Measurements from ENCODE around the gene RPL6.
"Not testable (repeated sequence)": the region's sequence is repeated elsewhere in the genome, so short reads cannot be mapped to it uniquely, and the experiment has no call there.

Gene RPL6

GRCh38 chr12:112409064-112409905 is at the start of gene RPL6:
Gene RPL6 (minus strand): TSS chr12:112409605. CDS start chr12:112408656, 949 bp downstream.
- DNase-seq: peak; percentile 80

GRCh38 chr12:112458751-112459150 is 49.3 kb upstream of the RPL6 start:
- DNase-seq: no peak

DNA sequence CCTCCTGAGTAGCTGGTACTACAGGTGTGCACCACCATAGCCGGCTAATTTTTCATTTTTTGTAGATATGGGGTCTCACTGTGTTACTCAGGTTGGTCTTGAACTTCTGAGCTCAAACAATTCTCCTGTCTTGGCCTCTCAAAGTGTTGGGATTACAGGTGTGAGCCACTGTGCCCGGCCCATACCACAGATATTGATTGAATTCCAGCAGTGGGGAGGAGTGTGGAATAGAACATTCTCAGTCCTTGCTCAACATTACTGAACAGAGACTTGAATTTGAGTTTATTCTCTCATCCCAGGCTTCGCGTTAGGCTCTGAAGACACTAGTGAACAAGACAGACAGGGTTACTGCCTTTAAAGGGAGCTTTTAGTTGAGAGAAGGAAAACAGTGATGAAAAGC is 48.9 kb upstream of the RPL6 start:
- DNase-seq: no peak

DNA sequence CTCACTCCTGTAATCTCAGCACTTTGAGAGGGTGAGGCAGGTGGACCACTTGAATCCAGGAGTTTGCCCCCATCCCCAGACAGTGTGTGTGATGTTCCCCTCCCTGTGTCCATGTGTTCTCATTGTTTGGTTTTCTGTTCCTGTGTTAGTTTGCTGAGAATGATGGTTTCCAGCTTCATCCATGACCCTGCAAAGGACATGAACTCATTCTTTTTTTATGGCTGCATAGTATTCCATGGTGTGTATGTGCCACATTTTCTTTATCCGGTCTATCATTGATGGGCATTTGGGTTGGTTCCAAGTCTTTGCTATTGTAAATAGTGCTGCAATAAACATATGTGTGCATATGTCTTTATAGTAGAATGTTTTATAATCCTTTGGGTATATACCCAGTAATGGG is 47.7 kb upstream of the RPL6 start:
- DNase-seq: not testable (repeated sequence)

DNA sequence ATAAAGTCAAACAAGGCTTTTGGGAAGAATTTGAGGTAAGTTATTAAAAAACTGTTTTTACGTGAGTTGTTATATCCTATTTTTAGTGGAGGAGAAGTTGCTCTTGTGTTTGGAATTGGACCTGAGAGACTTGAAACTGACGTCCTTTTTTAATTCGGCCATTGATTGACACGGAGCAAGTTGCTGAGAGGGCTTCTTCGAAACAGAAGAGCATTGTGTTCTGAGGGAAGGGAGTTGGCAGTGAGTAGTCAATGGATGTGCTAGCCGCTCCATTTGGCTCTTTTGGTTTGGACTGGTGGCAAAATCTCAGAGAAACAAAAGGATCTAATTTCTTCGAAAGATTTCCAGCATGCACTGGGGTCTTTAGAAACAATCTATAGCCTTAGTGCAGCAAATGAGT is 46.6 kb upstream of the RPL6 start:
- DNase-seq: no peak

DNA sequence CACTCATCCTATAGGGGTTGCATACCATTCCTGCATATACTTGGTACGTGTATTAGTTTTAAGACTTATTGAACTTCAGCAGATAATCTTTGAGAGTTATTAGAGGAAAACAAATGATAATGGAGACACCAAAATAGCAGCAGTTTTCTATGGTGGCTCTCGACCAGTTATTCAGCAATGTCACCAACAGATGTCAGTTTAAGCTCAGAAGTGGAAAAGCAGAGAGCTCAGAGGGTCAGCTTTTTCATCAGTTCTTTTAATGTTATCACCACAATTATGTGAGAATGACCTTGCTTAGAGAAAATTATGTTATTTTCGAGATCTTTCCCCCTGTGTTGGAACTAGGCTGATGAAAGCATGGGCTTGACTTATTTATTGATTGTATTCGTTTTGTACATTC is 41.3 kb upstream of the RPL6 start:
- no peak for DNase-seq

- not testable (repeated sequence) for DNase-seq
Observed at GRCh38 chr12:112448165-112448564, 38.8 kb upstream of the RPL6 start.

- DNase-seq: no peak
Observed at GRCh38 chr12:112447106-112447505, 37.7 kb upstream of the RPL6 start.

GRCh38 chr12:112446008-112446725 is 36.8 kb upstream of the RPL6 start:
- no peak for DNase-seq

- DNase-seq: no peak
Observed at GRCh38 chr12:112443916-112444315, 34.5 kb upstream of the RPL6 start.

DNA sequence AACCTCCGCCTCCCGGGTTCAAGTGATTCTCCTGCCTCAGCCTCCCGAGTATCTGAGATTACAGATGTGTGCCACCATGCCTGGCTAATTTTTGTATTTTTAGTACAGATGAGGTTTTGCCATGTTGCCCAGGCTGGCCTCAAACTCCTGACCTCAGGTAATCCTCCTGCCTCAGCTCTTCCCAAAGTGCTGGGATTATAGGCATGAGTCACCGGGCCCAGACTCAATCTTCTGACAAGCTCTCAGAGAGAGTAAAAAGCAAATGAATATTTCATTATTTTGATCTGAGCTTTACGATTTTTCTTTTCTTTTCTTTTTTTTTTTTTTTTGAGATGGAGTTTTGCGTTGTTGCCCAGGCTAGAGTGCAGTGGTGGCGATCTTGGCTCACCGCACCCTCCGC is 31.2 kb upstream of the RPL6 start:
- not testable (repeated sequence) for DNase-seq

DNA sequence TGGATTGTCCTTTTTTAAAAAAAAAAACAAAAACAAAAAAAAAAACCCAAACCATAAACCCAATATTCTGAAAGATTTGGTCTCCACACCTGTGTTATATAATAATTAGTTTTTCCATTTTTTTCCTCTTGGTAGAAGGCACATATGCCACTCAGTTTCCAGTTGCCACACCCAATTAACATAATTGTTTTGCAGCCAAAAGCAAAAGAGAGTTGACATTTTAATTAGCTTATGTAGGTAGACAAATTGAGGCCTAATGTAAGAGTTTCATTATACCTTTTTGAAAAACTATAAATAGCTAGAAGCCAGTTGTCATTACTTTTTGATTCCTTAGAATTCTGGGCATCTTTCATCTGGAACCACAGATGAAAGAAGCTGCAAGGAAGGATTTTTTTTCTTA is 30.4 kb upstream of the RPL6 start:
- DNase-seq: no peak

DNA sequence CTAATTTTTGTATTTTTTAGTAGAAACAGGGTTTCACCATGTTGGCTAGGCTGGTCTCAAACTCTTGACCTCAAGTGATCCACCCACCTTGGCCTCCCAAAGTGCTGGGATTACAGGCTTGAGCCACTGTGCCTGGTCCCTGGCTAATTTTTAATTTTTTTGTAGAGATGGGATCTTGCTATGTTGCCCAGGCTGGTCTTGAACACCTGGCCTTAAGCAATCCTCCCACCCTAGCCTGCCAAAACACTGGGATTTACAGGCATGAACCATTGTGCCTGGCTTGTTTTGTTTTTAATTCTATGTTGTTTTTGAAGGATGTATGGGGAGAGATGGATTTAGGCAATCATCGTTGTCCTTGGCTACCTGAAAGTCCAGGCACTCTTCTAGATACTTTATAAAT is 29.2 kb upstream of the RPL6 start:
- not testable (repeated sequence) for DNase-seq

DNA sequence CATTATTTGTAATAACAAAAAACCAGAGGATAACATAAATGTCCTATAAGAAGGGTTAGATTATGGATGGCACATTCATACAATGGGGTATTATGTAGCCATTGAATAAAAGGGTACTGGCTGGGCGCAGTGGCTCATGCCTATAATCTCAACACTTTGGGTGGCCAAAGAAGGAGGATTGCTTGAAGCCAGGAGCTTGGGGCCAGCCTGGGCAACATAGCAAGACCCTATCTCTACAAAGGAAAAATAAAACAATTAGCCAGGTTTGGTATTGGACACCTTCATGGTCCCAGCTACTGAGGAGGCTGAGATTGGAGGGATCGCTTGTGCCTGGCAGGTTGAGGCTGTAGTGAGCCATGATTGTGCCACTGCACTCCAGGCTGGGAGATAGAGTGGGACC is 24.1 kb upstream of the RPL6 start:
- no peak for DNase-seq

DNA sequence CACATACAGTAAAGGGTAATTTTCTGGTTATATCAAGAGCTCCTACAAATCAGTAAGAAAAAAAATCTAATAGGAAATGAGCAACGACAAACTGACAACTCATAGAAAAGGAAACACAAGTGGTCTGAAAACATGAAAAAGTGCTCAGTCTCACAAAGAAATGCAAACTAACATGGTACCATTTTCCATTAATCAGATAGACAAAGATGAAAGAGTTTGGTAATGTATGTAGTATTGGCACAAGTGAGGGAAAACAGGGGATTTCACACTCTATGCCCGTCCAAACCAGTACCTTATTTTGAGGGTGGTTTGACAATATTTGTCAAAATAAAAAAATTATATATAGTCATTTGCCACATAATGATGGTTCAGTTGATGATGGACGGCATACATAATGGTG is 22.6 kb upstream of the RPL6 start:
- DNase-seq: no peak

DNA sequence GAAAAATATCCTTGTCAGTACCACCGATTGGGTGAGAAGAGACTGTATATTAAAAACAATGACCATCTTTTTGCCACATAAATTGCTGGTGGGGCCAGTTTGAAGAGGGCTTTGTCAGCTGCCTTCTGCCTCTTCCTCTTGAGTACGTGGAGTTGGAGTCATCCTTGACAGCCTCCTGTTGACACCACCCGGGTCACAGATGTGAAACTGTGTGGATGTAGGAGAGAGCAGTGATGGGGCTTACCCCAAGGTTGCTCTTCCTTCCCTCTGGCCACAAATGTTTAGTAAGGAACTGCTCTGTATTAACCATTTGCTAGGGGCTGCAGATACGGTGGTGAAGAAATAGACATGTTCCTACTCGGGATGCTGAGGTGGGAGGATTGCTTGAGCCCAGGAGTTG is 21.5 kb upstream of the RPL6 start:
- DNase-seq: no peak

GRCh38 chr12:112427760-112428159 is 18.4 kb upstream of the RPL6 start:
- DNase-seq: no peak

DNA sequence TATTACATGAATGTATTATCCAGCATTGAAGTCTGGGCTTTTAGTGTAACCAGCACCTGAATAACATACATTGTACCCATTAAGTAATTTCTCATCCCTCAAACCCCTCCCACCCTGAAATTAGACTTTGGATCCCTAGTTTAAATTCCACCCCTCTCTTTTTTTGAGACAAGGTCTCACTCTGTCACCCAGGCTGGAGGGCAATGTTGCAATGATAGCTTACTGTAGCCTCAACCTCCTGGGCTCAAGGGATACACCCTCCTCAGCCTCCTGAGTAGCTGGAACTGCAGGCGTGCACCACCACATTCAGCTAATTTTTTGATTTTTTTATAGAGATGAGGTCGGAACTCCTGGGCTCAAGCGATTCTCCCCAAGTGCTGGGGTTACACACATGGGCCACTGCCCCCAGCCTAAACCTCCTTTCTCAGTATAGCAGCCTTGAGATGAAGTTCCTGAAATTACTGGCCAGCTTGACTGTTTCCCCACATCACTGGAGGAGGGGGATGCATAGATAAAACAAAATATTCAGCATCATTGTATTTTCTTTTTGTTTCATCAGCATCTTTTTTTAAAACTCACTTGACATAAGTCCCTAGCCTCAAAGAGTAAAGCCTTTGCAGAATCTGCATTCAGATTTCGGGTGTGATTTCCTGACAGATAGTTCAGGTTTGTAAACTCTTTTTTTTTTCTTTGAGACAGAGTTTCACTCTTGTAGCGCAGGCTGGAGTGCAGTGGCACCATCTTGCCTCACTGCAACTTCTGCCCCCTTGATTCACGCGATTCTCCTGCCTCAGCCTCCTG is 16.4 kb upstream of the RPL6 start:
- DNase-seq: no peak

- DNase-seq: no peak
Observed at GRCh38 chr12:112424126-112424525, 14.7 kb upstream of the RPL6 start.

DNA sequence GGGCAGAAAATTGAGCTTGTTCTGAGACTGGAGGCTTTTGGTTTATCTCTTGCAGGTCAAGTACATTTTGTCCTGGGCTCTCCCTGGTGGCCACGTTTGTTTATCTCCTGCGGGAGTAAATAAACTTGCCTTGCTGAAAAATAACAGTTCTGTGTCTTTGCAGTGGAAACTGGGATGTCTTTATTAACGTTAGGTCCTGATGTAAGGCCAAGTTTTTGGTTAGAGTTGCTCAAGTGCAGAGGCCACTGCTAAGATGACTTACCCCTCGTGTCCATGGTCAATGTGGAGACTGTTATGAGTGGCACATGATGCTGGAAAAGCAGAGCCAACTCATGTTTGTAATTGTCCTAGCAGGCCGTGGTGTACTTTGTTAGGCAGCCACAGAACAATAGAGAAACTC is 13.1 kb upstream of the RPL6 start:
- DNase-seq: no peak

DNA sequence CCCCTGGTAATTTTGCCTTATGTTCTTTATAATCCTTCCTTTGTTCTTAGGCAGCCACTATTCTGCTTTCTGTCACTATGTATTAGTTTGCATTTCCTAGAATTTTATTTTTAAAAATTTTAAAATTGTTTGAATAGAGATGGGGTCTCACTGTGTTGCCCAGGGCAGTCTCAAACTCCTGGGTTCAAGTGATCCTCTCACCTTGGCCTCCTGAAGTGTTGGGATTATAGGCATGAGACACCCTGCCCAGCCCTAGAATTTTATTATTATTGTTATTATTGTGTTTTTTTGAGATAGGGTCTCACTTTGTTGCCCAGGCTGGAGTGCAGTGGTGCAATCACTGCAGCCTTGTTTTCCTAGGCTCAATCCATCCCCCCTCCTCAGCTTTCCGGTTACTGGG is 12.0 kb upstream of the RPL6 start:
- no peak for DNase-seq

GRCh38 chr12:112420740-112421139 is 11.3 kb upstream of the RPL6 start:
- no peak for DNase-seq

GRCh38 chr12:112419297-112420133 is 10.1 kb upstream of the RPL6 start:
- no peak for DNase-seq

All from activated T-cell treated with anti-CD3 and anti-CD28 coated beads, Interleukin-2, amount 50 U/mL, for 1 hour (primary cell).